ENCODE results near the gene BLNK. TPM values are rescaled to one million over a fixed set of nuclear protein-coding genes. Genes with fewer than 3 reads are reported as not detected.

Gene BLNK
- total RNA-seq, 1 donor from 2014 or later, result not detected

GRCh38 chr10:96289218-96289910, 18.0 kb upstream of the BLNK start:
- no peak for TF ChIP-seq CTCF (IDR thresholded peaks at IDR 0.05)
- H3K4me3 Mint-ChIP-seq (ENCODE audit: unreplicated experiment), result no peak overlapping the region
- H3K9me3 Mint-ChIP-seq (ENCODE audit: unreplicated experiment), result no peaks in the 10 kb centered on the region
- no peak for DNase-seq (ENCODE audit: extremely low spot score, unreplicated experiment)
- H3K27me3 Mint-ChIP-seq (ENCODE audit: unreplicated experiment), result peaks cover 26% of the 10 kb centered on the region
- no peaks in the 10 kb centered on the region for H3K4me1 Mint-ChIP-seq (ENCODE audit: unreplicated experiment)
- H3K36me3 Mint-ChIP-seq (ENCODE audit: unreplicated experiment), result no peaks in the 10 kb centered on the region
- no peak overlapping the region for H3K27ac Mint-ChIP-seq (ENCODE audit: unreplicated experiment)

DNA sequence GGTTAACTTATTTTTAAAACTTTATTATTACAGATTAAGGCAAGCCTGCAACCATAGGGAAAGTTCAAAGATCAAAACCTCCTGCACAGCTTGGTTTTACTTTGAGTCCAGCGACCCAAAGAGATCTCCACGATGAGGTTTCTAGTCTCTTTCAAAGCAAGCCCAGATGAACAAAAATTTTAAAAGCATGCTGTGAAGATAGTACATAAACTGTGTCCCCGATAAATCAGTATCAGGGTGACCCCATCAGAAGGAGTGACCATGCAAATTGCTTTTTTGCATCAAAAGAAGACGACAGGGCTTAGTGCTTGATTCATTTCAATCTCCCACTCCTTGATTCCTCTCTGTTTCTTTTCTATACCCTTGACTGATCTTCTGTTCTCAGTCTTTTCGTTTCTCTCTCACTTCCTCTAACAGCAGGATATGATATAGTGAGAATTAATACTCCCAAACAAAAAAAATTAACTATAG, 16.8 kb upstream of the BLNK start:
- no peaks in the 10 kb centered on the region for H3K36me3 Mint-ChIP-seq (ENCODE audit: unreplicated experiment)
- no peak for DNase-seq (ENCODE audit: extremely low spot score, unreplicated experiment)
- no peaks in the 10 kb centered on the region for H3K9me3 Mint-ChIP-seq (ENCODE audit: unreplicated experiment)
- H3K4me3 Mint-ChIP-seq (ENCODE audit: unreplicated experiment), result no peak overlapping the region
- peaks cover 16% of the 10 kb centered on the region for H3K27me3 Mint-ChIP-seq (ENCODE audit: unreplicated experiment)
- no peak for TF ChIP-seq CTCF (IDR thresholded peaks at IDR 0.05)
- H3K27ac Mint-ChIP-seq (ENCODE audit: unreplicated experiment), result no peak overlapping the region
- no peaks in the 10 kb centered on the region for H3K4me1 Mint-ChIP-seq (ENCODE audit: unreplicated experiment)

DNA sequence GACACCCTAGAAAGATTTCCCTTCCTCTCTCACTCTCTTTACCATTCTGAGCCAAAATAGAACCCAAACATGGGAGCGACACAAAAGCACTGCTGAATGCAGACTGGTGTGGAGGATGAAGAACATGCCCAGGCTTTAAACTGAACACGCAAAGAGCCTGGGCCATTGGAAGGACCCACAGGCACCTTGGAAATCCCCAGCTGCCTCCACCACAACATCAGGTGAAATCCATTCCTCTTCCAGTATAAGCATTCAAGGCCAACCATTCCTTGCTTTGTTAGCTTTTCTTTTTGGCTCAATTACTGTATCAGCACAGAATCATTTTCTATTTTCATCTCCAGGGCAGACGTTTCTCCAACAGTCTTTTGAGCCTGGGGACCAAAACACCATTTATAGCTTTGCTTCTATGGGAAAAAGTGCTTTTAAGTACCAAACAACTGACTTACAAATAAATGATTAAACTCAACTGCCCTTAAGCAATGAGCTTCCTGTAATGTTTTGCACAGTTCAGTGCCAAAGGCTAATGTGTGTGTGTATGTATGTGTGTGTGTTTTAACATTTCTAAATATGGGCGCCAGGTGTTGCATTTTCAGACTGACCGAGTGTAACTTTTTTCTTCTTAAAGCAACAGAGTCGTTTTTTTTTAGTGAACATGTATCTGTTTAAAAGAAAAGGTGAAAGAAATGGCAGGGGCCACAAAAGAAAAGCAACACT, 16.2 kb upstream of the BLNK start:
- H3K9me3 Mint-ChIP-seq (ENCODE audit: unreplicated experiment), result no peaks in the 10 kb centered on the region
- TF ChIP-seq CTCF (IDR thresholded peaks at IDR 0.05), result no peak
- no peaks in the 10 kb centered on the region for H3K36me3 Mint-ChIP-seq (ENCODE audit: unreplicated experiment)
- H3K27ac Mint-ChIP-seq (ENCODE audit: unreplicated experiment), result no peak overlapping the region
- peaks cover 13% of the 10 kb centered on the region for H3K27me3 Mint-ChIP-seq (ENCODE audit: unreplicated experiment)
- no peak for DNase-seq (ENCODE audit: extremely low spot score, unreplicated experiment)
- H3K4me3 Mint-ChIP-seq (ENCODE audit: unreplicated experiment), result no peak overlapping the region
- no peaks in the 10 kb centered on the region for H3K4me1 Mint-ChIP-seq (ENCODE audit: unreplicated experiment)

DNA sequence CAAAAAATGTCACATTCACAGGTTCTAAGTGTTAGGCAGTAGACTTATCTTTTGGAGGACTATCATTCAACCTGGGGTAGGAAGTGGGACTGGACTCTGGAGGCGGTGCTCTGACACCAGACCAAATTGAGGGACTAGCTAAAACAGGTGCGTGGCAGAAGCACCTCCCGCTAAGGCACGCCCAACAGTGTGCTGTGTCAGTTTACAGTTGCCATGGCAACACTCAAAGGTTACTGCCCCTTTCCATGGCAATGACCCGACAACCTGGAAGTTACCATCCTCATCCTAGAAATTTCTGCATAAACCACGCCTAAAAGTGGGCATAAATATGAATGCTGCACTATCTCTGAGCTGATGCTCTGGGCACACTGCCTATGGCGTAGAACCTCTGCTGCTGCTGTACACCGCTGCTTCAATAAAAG, 14.0 kb upstream of the BLNK start:
- Mint-ChIP-seq H3K36me3 (ENCODE audit: unreplicated experiment) (no peaks in the 10 kb centered on the region), H3K27me3 (ENCODE audit: unreplicated experiment) (peaks cover 5% of the 10 kb centered on the region), H3K4me3 (ENCODE audit: unreplicated experiment) (no peak overlapping the region), H3K27ac (ENCODE audit: unreplicated experiment) (no peak overlapping the region), H3K4me1 (ENCODE audit: unreplicated experiment) (no peaks in the 10 kb centered on the region), H3K9me3 (ENCODE audit: unreplicated experiment) (no peaks in the 10 kb centered on the region)
- no peak for DNase-seq (ENCODE audit: extremely low spot score, unreplicated experiment)
- TF ChIP-seq CTCF (IDR thresholded peaks at IDR 0.05), result no peak

GRCh38 chr10:96283756-96284155, 12.4 kb upstream of the BLNK start:
- H3K27ac Mint-ChIP-seq (ENCODE audit: unreplicated experiment), result no peak overlapping the region
- H3K36me3 Mint-ChIP-seq (ENCODE audit: unreplicated experiment), result no peaks in the 10 kb centered on the region
- no peaks in the 10 kb centered on the region for H3K9me3 Mint-ChIP-seq (ENCODE audit: unreplicated experiment)
- DNase-seq (ENCODE audit: extremely low spot score, unreplicated experiment), result no peak
- H3K27me3 Mint-ChIP-seq (ENCODE audit: unreplicated experiment), result peaks cover 10% of the 10 kb centered on the region
- TF ChIP-seq CTCF (IDR thresholded peaks at IDR 0.05), result no peak
- H3K4me3 Mint-ChIP-seq (ENCODE audit: unreplicated experiment), result no peak overlapping the region
- H3K4me1 Mint-ChIP-seq (ENCODE audit: unreplicated experiment), result no peaks in the 10 kb centered on the region

Measured in osteocyte (in vitro differentiated cells).